Testis (tissue), 3 donors: ENCODE measurements around the gene ZNF692. TPM values are rescaled to one million over a fixed set of nuclear protein-coding genes. Genes with fewer than 3 reads are reported as not detected.
A peak's percentile ranks its signal among the peaks of the same experiment; 100 is the strongest.
"Not testable (repeated sequence)": the region's sequence is repeated elsewhere in the genome, so short reads cannot be mapped to it uniquely, and the experiment has no call there.

ENCODE experiments used
- DNase-seq: peaks from one replicate; pipeline ENCODE4 v3.0.0-alpha.2; 2019
- H3K27ac ChIP-seq, 2 donors: fragments of 200-600 bp; sonication (generic); one replicate each; pipeline ENCODE4 v1.5.1; 2019
- H3K27me3 ChIP-seq: fragments of 200-600 bp; sonication (generic); one replicate; pipeline ENCODE4 v1.5.1; 2019
- H3K36me3 ChIP-seq: fragments of 200-600 bp; sonication (generic); one replicate; pipeline ENCODE4 v1.5.1; 2017; ENCODE audit warnings: low read depth; ENCODE audit errors: missing control alignments
- H3K4me1 ChIP-seq: fragments of 200-600 bp; sonication (generic); one replicate; pipeline ENCODE4 v1.5.1; 2019
- H3K4me3 ChIP-seq, 2 donors: fragments of 200-600 bp; sonication (generic); one replicate each; pipeline ENCODE4 v1.5.1; 2017 to 2019
- H3K9me3 ChIP-seq: fragments of 200-600 bp; sonication (generic); one replicate; pipeline ENCODE4 v1.5.1; 2017
- CTCF ChIP-seq, 3 experiments: fragments of 450-650 bp in 2 of 3; fragments of 200-600 bp in 1 of 3; sonication (generic) in 1 of 3; IDR thresholded peaks; one replicate each; pipeline ENCODE4 v1.5.1; 2016 to 2019; ENCODE audit warnings: antibody characterized with exemption in 3 of 3, mild to moderate bottlenecking in 2 of 3, moderate library complexity in 1 of 3
- POLR2A ChIP-seq: fragments of 450-650 bp; IDR thresholded peaks from one replicate; pipeline ENCODE4 v1.6.1; 2017; ENCODE audit warnings: antibody characterized with exemption, mild to moderate bottlenecking, moderate library complexity
- WGBS, 2 donors: methylation state at CpG; one replicate each; pipeline ENCODE4 v1.1.5; 2018; 5-methylcytosine and 5-hydroxymethylcytosine counted together
- intact Hi-C: fragments of 100-400 bp; cut with DNase I; formaldehyde crosslinking; loops from one replicate; pipeline ENCODE4 v1.15.1; 2023; ENCODE audit warnings: low total_unique reads
- polyA plus RNA-seq: library from polyadenylated mRNA; stranded (reverse); fragments of 350-450 nt; fragmentation: Illumina TruSeq; extraction: RNeasy Lipid Tissue Mini Kit (QIAGEN cat#74804); gene quantifications from one replicate; pipeline ENCODE4 v1.2.3, GENCODE V29; 2014; ENCODE audit warnings: low read depth, low replicate concordance; ENCODE audit not compliant: insufficient read depth
- total RNA-seq, 2 donors: library from RNA; depleted of rRNA; stranded (reverse); fragments of >200 nt; gene quantifications; one replicate each; pipeline ENCODE4 v1.2.3, GENCODE V29; 2016

Gene ZNF692
- total and polyA plus RNA-seq, 3 donors from 2014 or later = 82.9 to 89.4 (median 86.2) TPM

GRCh38 chr1:248837781-248838356 lies 21.0 kb downstream of the ZNF692 start, which contains the start of gene ZNF672:
Gene ZNF672, plus strand, starts transcription at chr1:248838224. Its CDS starts 9,051 bp downstream, at chr1:248847275.
- peak within 1 kb of the TSS; percentile 86 to 97 for H3K4me3 ChIP-seq
- no peaks in the 10 kb centered on the region for H3K27me3 ChIP-seq
- peak; percentile 98 for DNase-seq
- TF ChIP-seq POLR2A (peak; percentile 66), CTCF (IDR thresholded peaks at IDR 0.05) (no peak)
- peaks cover 27% of the 10 kb centered on the region for H3K4me1 ChIP-seq
- intact Hi-C loops = no loop called here
- H3K9me3 ChIP-seq = no peaks in the 10 kb centered on the region
- 0 to 1% methylated on average over 18 to 48 of the region's 48 CpGs for WGBS, 2 donors
- peak within 1 kb of the TSS; percentile 99 for H3K27ac ChIP-seq
- H3K36me3 ChIP-seq = no peaks in the 10 kb centered on the region

GRCh38 chr1:248837045-248837780 lies 21.7 kb downstream of the ZNF692 start:
- DNase-seq = no peak
- H3K4me1 ChIP-seq = peaks cover 20% of the 10 kb centered on the region
- no peaks in the 10 kb centered on the region for H3K9me3 ChIP-seq
- peak overlapping the region; percentile 86 to 97 for H3K4me3 ChIP-seq
- H3K27ac ChIP-seq = peak overlapping the region; percentile 99
- WGBS, 2 donors = 34 to 41% methylated on average over 11 of the region's 11 CpGs
- intact Hi-C loops = no loop called here
- no peak for TF ChIP-seq POLR2A
- no peak for TF ChIP-seq CTCF (IDR thresholded peaks at IDR 0.05)
- H3K36me3 ChIP-seq = no peaks in the 10 kb centered on the region
- no peaks in the 10 kb centered on the region for H3K27me3 ChIP-seq

GRCh38 chr1:248834343-248834940 lies 24.4 kb downstream of the ZNF692 start:
- Histone ChIP-seq H3K36me3 (no peaks in the 10 kb centered on the region), H3K27ac (no peak overlapping the region), H3K27me3 (no peaks in the 10 kb centered on the region), H3K4me1 (peaks cover 8% of the 10 kb centered on the region), H3K4me3 (no peak overlapping the region), H3K9me3 (no peaks in the 10 kb centered on the region)
- DNase-seq = no peak
- TF ChIP-seq CTCF (IDR thresholded peaks at IDR 0.05) (no peak), POLR2A (no peak)
- 65 to 72% methylated on average over 7 of the region's 7 CpGs for WGBS, 2 donors
- intact Hi-C loops = no loop called here

GRCh38 chr1:248831842-248832241 lies 27.0 kb downstream of the ZNF692 start:
- Histone ChIP-seq H3K27ac (no peak overlapping the region), H3K4me3 (no peak overlapping the region), H3K9me3 (no peaks in the 10 kb centered on the region), H3K4me1 (no peaks in the 10 kb centered on the region), H3K36me3 (no peaks in the 10 kb centered on the region), H3K27me3 (no peaks in the 10 kb centered on the region)
- DNase-seq = no peak
- intact Hi-C loops = no loop called here
- TF ChIP-seq POLR2A = no peak
- 84 to 90% methylated on average over 1 of the region's 1 CpG for WGBS, 2 donors

GRCh38 chr1:248830718-248831017 lies 28.2 kb downstream of the ZNF692 start:
- H3K9me3 ChIP-seq, H3K36me3 ChIP-seq, H3K4me1 ChIP-seq, H3K4me3 ChIP-seq, intact Hi-C loops, DNase-seq, H3K27me3 ChIP-seq, H3K27ac ChIP-seq: not testable (repeated sequence)
- 60 to 64% methylated on average over 3 of the region's 3 CpGs for WGBS, 2 donors
